ENCODE data around the gene OTOG.

The OTOG gene

GRCh38 chr11:17645190-17645970 is 98.3 kb downstream of the OTOG start:
- Histone ChIP-seq H3K27ac (ENCODE audit: low read depth, low read length) (no peak overlapping the region), H3K9me3 (ENCODE audit: control insufficient read depth, insufficient read depth, low read length) (no peaks in the 10 kb centered on the region), H3K4me1 (ENCODE audit: control insufficient read depth, low read length) (no peaks in the 10 kb centered on the region), H3K4me2 (ENCODE audit: low read length) (no peak overlapping the region), H3K36me3 (ENCODE audit: control insufficient read depth, low read length) (no peaks in the 10 kb centered on the region), H3K79me2 (ENCODE audit: control insufficient read depth, low read length) (no peaks in the 10 kb centered on the region), H3K9me2 (replicated peaks; ENCODE audit: control insufficient read depth, low read length) (no peaks in the 10 kb centered on the region), H3F3A (ENCODE audit: control insufficient read depth, insufficient read depth) (no peaks in the 10 kb centered on the region), H4K20me1 (ENCODE audit: control insufficient read depth, insufficient read depth, low read depth, low read length) (no peaks in the 10 kb centered on the region), H3K27me3 (ENCODE audit: control insufficient read depth, low read length) (peaks cover 6% of the 10 kb centered on the region; the same call in 1 of the 2 replicates), H3K4me3 (ENCODE audit: low read length) (no peak overlapping the region)
- TF ChIP-seq CTCF (IDR thresholded peaks at IDR 0.05; ENCODE audit: low read depth, low read length, poor library complexity, severe bottlenecking) (no peak), EZH2phosphoT487 (IDR thresholded peaks at IDR 0.05; ENCODE audit: borderline replicate concordance, low read length) (no peak)

- Histone ChIP-seq H3K27ac (ENCODE audit: low read depth, low read length) (no peak overlapping the region), H4K20me1 (ENCODE audit: control insufficient read depth, insufficient read depth, low read depth, low read length) (no peaks in the 10 kb centered on the region), H3K4me2 (ENCODE audit: low read length) (no peak overlapping the region), H3K9me2 (replicated peaks; ENCODE audit: control insufficient read depth, low read length) (no peaks in the 10 kb centered on the region), H3K4me3 (ENCODE audit: low read length) (no peak overlapping the region), H3K9me3 (ENCODE audit: control insufficient read depth, insufficient read depth, low read length) (no peaks in the 10 kb centered on the region), H3K27me3 (ENCODE audit: control insufficient read depth, low read length) (peaks cover 9% of the 10 kb centered on the region; the same call in 1 of the 2 replicates), H3K4me1 (ENCODE audit: control insufficient read depth, low read length) (no peaks in the 10 kb centered on the region), H3K79me2 (ENCODE audit: control insufficient read depth, low read length) (no peaks in the 10 kb centered on the region), H3F3A (ENCODE audit: control insufficient read depth, insufficient read depth) (no peaks in the 10 kb centered on the region), H3K36me3 (ENCODE audit: control insufficient read depth, low read length) (no peaks in the 10 kb centered on the region)
- TF ChIP-seq CTCF (IDR thresholded peaks at IDR 0.05; ENCODE audit: low read depth, low read length, poor library complexity, severe bottlenecking) (no peak), EZH2phosphoT487 (IDR thresholded peaks at IDR 0.05; ENCODE audit: borderline replicate concordance, low read length) (no peak)
Observed at GRCh38 chr11:17646451-17647145, 99.5 kb downstream of the OTOG start.

GRCh38 chr11:17648528-17648927 is 101.5 kb downstream of the OTOG start:
- H3K9me3 ChIP-seq (ENCODE audit: control insufficient read depth, insufficient read depth, low read length) = no peaks in the 10 kb centered on the region
- H3K36me3 ChIP-seq (ENCODE audit: control insufficient read depth, low read length) = no peaks in the 10 kb centered on the region
- H3K9me2 ChIP-seq (replicated peaks; ENCODE audit: control insufficient read depth, low read length) = no peaks in the 10 kb centered on the region
- H3K79me2 ChIP-seq (ENCODE audit: control insufficient read depth, low read length) = no peaks in the 10 kb centered on the region
- no peaks in the 10 kb centered on the region for H4K20me1 ChIP-seq (ENCODE audit: control insufficient read depth, insufficient read depth, low read depth, low read length)
- H3K4me1 ChIP-seq (ENCODE audit: control insufficient read depth, low read length) = no peaks in the 10 kb centered on the region
- no peaks in the 10 kb centered on the region for H3F3A ChIP-seq (ENCODE audit: control insufficient read depth, insufficient read depth)
- no peak overlapping the region for H3K4me2 ChIP-seq (ENCODE audit: low read length)
- peaks cover 12% of the 10 kb centered on the region; the same call in 1 of the 2 replicates for H3K27me3 ChIP-seq (ENCODE audit: control insufficient read depth, low read length)
- TF ChIP-seq EZH2phosphoT487 (IDR thresholded peaks at IDR 0.05; ENCODE audit: borderline replicate concordance, low read length) = no peak
- no peak for TF ChIP-seq CTCF (IDR thresholded peaks at IDR 0.05; ENCODE audit: low read depth, low read length, poor library complexity, severe bottlenecking)
- H3K27ac ChIP-seq (ENCODE audit: low read depth, low read length) = no peak overlapping the region
- no peak overlapping the region for H3K4me3 ChIP-seq (ENCODE audit: low read length)

Data from DOHH2 (cell line).